ENCODE results near the gene IL1RAPL1.
"Not testable (repeated sequence)": the region's sequence is repeated elsewhere in the genome, so short reads cannot be mapped to it uniquely, and the experiment has no call there.

IL1RAPL1 gene

DNA sequence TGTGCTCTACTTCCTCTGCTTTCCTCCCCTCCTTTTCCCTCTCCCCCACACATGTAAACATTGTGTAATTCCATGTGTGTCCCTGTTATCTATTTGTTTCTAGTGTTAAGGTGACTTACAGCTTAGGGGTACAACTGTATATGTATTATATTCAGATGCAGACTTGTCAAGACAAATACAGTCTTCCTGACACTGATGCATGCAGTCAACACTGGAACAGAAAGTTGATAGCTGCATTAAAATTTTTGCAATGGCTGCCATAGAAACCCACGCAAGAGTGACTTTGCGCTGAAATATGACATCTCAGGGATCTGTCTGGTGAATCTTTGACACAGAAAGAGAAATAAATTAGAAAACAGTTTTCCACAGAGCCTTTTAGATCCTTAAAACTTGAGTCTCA is 656.7 kb downstream of the IL1RAPL1 start:
- no peak for FAIRE-seq
- DNase-seq (ENCODE audit: low spot score): no peak

DNA sequence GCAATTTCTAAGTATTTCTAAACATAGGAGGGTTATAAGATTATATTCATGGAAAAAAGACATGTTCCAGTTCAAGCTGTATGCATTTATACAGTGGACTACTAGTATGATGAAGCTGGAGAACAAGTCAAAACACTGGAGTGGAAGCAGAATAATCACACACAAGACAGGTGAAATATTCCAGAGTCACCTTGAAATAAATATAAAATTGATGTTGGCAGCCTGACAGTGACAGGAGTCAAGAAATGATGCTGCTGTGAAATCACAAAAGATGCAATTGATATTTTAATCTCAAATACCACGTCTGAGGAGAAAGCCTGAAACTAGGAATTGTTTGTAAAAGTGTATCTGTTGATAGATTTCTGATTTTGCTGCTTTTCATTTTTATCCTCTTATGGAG is 667.3 kb downstream of the IL1RAPL1 start:
- FAIRE-seq: no peak
- no peak for DNase-seq (ENCODE audit: low spot score)

DNA sequence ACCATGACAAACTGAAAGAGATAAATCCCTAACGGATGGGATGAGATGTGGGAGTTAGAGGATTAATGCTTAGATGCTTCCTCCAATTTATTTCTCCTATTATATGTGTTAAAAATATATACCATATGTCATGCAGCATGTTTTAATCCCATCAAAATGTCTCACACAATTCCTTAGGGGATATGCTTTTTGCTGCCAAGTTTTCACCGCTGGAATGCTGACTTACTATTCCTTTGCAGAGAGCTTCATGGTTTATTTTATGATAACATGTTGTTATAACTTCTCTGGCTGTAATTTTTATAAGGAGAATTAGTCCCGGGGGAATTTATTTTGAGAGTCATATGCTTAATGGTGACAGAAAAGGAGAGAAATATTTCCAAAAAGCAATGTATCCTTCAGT is 670.3 kb downstream of the IL1RAPL1 start:
- no peak for FAIRE-seq

DNA sequence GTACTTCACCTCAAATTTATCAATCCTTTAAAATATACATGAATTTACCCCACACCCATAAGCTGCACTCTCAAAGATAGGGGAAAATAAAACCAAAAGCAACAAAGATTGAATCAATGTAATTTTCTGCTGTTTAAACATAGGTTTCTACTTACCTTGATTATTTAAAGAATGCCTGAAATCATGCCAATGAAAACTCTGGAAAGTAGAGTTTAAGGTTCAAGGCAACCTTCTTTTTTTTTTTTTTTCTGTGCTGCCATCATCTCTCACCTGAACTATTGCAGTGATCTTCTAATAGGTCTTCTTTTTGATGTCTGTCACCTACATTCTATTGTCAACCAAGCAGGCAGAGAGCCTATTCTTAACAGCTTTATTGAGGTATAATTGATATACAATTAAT is 682.1 kb downstream of the IL1RAPL1 start:
- FAIRE-seq (no peak), DNase-seq (ENCODE audit: low spot score) (no peak)

More for the DNA sequence above, 670.3 kb downstream of the IL1RAPL1 start:
- no peak for DNase-seq (ENCODE audit: low spot score)

DNA sequence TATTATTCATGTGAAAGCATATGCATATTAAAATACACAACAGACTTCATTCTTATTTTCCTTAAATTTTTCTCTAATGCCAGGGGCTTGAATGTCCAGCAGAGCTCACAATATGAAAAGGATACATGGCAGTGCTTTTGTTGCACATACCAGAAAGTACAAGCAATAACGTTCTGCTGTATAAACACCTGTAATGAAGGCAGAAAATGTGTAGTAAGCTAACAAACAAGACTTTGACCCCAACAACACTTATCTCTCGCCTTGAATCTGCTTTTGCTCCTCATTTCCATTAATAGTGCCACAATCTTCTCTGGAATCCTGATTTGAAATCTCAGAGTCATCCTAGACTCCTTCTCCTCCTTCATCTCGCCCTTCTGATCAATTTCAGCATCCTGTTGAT is 687.3 kb downstream of the IL1RAPL1 start:
- FAIRE-seq: no peak

DNA sequence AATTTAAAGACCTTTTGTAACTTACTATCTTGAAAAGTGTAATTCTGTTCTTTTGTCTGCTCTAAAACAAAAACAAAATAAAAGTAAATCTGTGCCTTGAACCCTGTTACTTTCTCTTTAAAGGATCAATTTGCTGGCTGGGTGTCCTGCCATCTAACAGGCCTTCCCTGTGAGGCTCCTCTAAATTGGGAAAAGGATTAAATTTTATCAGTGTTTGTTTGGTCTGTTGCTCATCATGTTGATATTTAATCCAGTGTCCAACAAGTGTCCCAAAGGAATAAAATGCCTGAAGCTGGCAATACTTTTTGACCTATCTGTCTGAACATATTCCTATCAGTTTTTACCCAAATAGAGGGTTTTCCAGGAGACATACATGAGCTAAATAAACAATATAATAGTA is 688.7 kb downstream of the IL1RAPL1 start:
- FAIRE-seq (no peak), DNase-seq (ENCODE audit: low spot score) (no peak)

More for the DNA sequence above, 687.3 kb downstream of the IL1RAPL1 start:
- no peak for DNase-seq (ENCODE audit: low spot score)

DNA sequence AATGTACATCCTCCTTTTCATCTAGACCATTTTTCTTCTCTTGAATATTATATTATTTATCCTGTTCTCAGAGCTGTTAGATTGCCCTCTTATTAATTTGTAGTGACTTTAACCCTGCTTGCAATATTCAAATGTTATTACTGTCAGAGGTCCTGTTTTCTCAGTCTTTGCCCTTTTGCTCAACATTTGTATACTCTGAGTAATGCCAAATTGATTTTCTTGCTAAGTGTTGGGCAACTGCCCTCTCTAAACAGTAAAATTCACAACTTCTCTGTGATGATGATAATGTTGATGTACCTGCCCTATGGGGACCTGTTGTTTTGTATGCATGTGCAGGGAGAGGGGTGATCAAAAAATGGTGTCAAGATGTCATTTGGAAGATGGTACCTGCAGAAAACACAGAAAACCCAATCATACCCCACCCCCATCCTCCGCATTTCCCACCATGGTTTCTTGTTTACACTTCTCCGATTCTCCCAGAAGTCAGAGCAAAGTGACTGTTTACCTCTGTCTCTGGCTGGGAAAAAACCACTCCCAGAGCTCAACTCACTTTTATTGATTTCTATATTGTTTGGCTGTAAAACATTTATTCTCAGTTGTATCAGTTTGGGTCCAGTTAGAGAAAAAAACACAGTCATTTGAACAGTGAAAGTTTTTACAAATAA is 694.0 kb downstream of the IL1RAPL1 start:
- no peak for FAIRE-seq

DNA sequence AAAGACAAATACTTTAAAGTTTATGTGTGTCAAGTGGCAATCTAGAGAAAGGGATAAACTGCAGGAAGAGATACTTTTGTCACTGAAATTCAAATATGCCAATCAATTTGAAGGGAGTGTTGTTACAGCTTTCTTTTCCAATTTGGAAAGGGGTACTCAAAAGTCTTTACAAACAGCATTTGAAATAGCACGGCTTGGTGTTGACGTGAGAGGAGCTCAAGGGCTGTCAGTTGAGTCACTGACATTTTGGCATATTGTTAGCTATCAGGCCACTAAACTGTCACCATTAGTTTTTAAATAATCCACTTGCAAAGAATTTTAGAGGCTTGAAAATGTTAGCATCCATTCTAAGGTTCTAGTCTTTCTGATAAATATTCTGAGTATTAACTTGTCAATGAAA is 698.4 kb downstream of the IL1RAPL1 start:
- DNase-seq (ENCODE audit: low spot score): no peak

More for the DNA sequence above, 694.0 kb downstream of the IL1RAPL1 start:
- no peak for DNase-seq (ENCODE audit: low spot score)

DNA sequence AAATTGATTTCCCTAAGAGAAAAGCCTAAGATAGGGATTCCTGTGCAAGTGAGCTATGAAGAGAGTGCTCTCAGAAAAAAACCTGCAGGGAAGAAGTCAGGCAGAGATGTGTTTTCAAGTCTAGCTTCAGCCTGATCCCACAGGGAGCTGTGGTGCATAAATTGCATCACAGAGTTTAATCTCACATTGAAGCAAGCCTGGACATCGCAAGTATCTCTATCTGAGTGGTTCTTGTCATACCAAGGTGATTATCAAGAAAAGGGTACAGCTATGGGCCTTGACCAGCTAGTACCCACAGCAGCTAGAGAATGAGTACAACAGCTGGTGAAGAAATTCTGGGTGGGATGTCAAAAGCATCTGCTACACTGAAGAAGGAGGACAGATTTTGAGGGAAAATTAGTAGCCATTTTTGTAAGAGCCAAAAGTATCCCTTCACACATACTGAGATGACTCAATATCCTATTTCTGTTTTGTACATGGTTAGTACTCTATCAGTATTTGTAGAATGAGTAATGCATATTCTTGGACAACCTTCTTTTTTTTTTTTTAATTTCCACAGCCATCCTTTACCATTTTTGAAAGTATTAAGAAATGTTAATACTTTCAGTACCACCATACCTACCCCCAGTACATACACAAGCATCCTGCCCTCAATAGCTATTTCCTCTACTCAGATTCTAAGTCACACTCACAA is 708.9 kb downstream of the IL1RAPL1 start:
- FAIRE-seq (no peak), DNase-seq (ENCODE audit: low spot score) (no peak)

More for the DNA sequence above, 698.4 kb downstream of the IL1RAPL1 start:
- no peak for FAIRE-seq

DNA sequence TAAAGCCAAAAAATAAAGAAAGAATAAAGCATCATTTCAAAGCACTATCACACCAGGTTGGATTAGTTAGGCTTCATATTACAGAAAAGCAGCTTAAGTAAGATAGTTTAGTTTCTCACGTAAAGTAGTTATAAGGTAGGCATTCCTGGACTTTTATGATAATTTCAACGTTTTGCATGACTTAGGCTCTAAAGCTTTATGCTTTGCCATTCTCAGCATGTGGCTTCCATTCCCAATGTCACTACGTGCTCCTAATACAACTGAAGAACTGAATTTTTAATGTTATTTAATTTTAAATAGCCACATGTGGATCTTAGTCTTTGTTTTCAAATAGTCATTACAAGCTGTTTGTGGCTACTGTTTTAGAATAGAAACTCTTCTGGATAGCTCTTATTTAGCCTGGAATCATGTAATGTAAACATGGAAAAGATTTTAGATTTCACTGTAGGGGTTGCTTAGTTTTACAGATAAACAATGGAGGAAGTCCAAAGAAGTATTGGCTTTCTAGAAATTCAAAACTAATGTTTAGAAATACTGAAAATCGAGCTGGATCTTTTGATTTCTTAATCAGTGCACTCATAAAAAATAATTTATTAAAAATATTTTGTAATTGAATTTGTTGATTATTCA is 710.0 kb downstream of the IL1RAPL1 start:
- FAIRE-seq: no peak
- no peak for DNase-seq (ENCODE audit: low spot score)

DNA sequence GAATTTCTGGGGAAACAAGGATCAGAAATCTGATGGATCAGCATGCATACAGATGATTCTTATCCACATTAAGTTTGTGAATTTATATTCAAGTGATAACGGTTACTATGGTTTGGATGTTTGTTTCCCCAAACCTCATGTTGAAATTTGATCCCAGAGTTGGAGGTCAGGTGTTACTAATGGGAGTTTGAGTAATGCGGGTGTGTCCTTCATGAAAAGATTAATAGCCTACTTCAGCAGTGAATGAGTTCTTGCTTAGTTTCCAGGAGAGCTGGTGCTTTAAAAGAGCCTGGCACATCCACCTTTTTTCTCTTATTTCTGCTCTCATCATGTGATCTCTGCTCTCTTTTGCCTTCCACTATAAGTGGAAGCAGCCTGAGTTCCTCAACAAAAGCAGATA is 712.4 kb downstream of the IL1RAPL1 start:
- DNase-seq (ENCODE audit: low spot score) (no peak), FAIRE-seq (no peak)

DNA sequence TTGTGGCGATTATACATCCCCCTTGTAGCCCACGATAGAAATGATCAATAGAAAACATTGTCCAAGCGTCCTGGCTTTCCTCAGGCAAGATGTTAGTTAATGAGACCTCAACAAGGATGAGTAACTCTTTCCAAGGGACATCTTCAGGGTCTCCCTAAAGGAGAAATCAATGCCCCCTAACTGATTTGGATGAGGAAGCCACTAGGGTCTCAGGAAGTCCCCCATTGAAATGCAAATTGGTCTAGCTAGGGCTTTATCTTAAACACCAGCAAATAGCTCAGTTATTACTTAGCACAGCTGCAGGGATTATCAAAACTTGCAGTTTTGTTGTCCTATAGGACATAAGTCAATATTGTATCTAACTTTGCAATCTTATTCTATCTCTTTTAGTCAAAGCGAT is 721.5 kb downstream of the IL1RAPL1 start:
- FAIRE-seq: no peak

DNA sequence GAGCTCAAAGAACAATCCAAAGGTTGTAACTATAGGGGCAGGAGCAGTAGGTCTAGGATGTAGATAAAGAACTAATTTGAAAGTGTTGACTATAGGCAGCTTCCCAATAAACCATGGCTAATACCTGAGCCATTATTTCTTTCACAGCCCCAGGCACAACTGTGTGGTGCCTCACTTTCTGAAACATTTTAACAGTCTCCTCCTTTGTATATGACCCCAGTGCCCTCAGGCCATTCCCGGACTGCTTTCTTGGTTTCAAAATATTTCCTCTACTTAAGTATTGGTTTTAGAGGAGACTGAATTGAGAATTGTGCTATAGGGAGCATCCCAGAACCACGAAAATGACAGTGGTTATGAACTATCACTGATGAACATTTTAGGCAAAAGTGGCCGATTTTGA is 728.7 kb downstream of the IL1RAPL1 start:
- FAIRE-seq (no peak), DNase-seq (ENCODE audit: low spot score) (no peak)

More for the DNA sequence above, 721.5 kb downstream of the IL1RAPL1 start:
- DNase-seq (ENCODE audit: low spot score): no peak

DNA sequence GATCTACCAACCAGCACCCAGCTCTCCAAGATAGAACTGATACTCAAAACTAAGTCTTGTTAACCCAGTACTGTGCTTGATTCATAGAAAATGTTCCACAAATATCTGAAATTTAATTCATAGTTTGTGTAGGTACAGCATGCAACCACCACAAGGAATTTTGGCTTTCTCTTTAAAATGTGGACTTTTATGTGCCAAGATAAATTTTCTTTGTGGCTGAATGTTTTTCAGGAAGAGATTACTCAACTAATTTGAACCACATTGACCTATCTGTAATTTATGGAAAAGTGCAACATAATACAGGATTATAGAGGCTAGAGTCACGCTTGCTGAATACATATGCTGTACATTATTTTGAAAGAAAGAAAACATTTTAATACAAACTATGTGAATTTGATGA is 730.8 kb downstream of the IL1RAPL1 start:
- DNase-seq (ENCODE audit: low spot score): no peak
- no peak for FAIRE-seq

DNA sequence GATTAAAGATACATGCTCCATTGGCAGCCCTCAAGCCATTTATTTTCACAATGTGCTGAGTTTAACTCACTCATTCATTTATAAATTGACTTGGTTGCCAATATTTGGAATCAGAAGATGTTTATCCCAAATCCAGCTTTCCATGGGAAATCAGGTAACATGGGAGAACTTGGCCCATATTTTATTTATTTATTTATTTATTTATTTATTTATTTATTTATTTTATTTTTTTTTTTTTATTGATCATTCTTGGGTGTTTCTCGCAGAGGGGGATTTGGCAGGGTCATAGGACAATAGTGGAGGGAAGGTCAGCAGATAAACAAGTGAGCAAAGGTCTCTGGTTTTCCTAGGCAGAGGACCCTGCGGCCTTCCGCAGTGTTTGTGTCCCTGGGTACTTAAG is 745.2 kb downstream of the IL1RAPL1 start:
- not testable (repeated sequence) for DNase-seq (ENCODE audit: low spot score); FAIRE-seq

DNA sequence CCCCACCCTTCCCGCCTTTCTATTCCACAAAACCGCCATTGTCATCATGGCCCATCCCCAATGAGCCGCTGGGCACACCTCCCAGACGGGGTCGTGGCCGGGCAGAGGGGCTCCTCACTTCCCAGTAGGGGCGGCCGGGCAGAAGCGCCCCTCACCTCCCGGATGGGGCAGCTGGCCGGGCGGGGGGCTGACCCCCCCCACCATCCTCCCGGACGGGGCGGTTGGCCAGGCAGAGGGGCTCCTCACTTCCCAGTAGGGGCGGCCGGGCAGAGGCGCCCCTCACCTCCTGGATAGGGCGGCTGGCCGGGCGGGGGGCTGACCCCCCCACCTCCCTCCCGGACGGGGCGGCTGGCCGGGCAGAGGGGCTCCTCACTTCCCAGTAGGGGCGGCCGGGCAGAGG is 745.8 kb downstream of the IL1RAPL1 start:
- FAIRE-seq: not testable (repeated sequence)

DNA sequence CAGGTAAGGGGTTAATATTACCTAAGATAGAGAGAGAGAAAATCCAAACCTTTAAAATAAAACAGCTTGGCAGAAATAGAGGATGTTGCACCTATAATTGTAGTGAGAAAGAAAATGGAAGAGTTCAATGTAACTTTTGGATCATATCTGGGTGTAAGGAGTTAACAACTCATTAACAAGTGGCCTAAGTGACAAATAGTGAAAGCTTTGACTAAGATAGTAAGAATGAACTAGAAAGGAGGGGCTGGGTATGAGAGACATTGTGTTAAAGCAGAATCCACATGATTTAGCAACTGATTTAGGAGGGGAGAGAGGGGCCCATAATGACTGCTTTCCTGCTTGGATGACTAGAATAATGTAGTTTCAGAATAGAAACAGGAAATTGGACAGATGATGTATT is 761.0 kb downstream of the IL1RAPL1 start:
- DNase-seq (ENCODE audit: low spot score) (no peak), FAIRE-seq (no peak)

More for the DNA sequence above, 745.8 kb downstream of the IL1RAPL1 start:
- not testable (repeated sequence) for DNase-seq (ENCODE audit: low spot score)

DNA sequence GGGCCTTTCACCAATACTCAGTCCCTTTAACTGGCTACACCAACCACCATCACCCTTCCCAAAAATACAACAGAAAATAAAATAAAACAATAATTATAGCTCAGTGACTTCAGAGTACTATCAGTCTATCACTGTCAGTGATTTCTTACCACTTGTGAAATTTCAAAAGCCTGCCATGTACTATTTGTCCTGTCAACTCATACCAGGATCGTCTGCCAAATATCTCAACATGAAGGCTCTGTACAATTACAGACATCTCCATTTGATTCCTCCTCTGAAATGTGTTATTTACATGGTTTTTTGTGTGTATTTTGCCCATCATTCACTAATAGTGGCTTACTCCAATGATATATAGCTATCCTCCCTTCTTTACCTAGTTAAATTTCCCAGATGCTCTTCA is 772.0 kb downstream of the IL1RAPL1 start:
- FAIRE-seq: no peak
- DNase-seq (ENCODE audit: low spot score): no peak

DNA sequence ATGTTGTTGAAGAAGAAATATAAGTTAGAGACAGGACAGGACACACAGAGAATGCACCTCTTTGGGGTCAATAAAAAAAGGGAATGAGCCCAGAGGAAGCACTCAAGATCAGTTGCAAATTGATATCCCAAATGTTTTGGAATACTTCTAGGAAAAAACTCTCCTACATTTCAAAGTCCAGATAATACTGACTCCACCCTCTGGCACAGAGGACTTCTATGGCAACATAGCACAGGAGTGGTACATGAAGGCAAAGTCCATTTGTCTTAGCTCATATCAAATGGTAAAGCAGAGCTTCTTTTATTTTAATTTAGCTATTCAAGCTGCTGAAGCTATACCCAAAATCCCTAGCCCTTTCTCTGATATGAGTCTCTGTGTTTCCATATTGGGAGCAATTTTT is 787.5 kb downstream of the IL1RAPL1 start:
- not testable (repeated sequence) for FAIRE-seq

DNA sequence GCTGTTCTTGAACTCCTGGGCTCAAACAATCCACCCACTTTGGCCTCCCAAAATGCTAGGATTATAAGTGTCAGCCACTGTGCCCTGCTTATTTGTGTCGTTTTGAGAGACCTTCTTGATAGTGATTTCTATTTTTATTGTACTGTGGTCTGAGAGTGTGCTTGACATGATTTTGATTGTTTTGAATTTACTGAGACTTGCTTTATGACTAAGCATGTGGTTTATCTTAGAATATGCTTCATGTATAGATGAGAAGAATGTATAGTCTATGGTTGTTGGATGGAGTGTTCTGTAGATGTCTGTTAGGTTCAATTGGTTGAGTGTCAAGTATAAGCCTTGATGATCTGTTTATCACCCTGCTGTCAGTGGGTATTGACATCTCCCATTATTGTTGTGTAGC is 789.3 kb downstream of the IL1RAPL1 start:
- FAIRE-seq (no peak), DNase-seq (ENCODE audit: low spot score) (no peak)

More for the DNA sequence above, 787.5 kb downstream of the IL1RAPL1 start:
- not testable (repeated sequence) for DNase-seq (ENCODE audit: low spot score)

DNA sequence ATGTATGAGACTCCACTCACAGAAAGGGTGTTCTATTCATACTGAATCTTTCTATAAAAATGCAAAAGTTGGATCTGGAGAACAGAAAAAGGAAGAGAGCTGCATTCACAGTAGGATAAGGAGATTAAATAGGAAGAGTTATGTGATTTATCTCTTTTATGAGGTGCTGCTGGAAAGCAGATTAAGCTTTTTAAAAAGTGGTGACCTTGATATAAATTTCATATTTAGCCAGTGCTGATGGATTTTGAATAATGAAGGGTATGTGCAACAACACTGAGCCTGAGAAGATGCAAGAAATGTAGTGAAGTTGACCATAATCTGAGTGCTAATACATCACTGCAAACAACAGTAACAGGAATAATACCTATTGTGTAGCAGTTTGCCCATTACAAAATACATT is 795.6 kb downstream of the IL1RAPL1 start:
- no peak for DNase-seq (ENCODE audit: low spot score)
- FAIRE-seq: no peak

DNA sequence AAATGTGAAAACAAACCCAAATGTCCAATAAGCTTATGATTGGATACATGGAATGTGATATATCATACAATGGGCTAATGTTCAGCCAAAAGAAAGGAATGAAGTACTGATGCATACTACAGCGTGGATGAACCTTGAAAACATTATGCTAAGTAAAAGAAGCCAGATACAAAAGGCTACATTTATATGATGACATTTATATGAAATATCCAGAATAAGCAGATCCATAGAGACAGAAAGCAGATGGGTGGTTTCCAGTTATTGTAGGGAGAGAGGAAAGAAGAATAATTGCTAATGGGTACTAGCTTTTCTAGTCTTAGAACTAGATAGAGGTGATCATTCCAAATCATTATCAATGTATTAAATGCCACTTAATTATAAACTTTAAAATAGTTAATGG is 801.3 kb downstream of the IL1RAPL1 start:
- FAIRE-seq (no peak), DNase-seq (ENCODE audit: low spot score) (no peak)
